ENCODE data around the gene KBTBD7.
A peak's percentile ranks its signal among the peaks of the same experiment; 100 is the strongest.

KBTBD7 gene

GRCh38 chr13:41193919-41194824 is at the start of gene KBTBD7:
Gene KBTBD7 (minus strand): TSS chr13:41194569. CDS start chr13:41194257, 312 bp downstream.
- DNase-seq = peak; percentile 86

- no peak for DNase-seq
Observed at GRCh38 chr13:41241626-41242025, 47.3 kb upstream of the KBTBD7 start.

- DNase-seq = no peak
Observed at GRCh38 chr13:41236369-41236768, 42.0 kb upstream of the KBTBD7 start.

- no peak for DNase-seq
Observed at GRCh38 chr13:41232578-41233480, 38.5 kb upstream of the KBTBD7 start.

GRCh38 chr13:41231786-41232185 is 37.4 kb upstream of the KBTBD7 start:
- DNase-seq = no peak

GRCh38 chr13:41231025-41231677 is 36.8 kb upstream of the KBTBD7 start:
- DNase-seq = no peak

GRCh38 chr13:41229356-41229755 is 35.0 kb upstream of the KBTBD7 start:
- no peak for DNase-seq

- no peak for DNase-seq
Observed at GRCh38 chr13:41224113-41225110, 30.0 kb upstream of the KBTBD7 start.

- no peak for DNase-seq
Observed at GRCh38 chr13:41222259-41222852, 28.0 kb upstream of the KBTBD7 start.

- no peak for DNase-seq
Observed at GRCh38 chr13:41220401-41220800, 26.0 kb upstream of the KBTBD7 start.

- DNase-seq = no peak
Observed at GRCh38 chr13:41216160-41216559, 21.8 kb upstream of the KBTBD7 start.

- no peak for DNase-seq
Observed at GRCh38 chr13:41213919-41214318, 19.6 kb upstream of the KBTBD7 start.

- no peak for DNase-seq
Observed at GRCh38 chr13:41213316-41213715, 18.9 kb upstream of the KBTBD7 start.

GRCh38 chr13:41212881-41213280 is 18.5 kb upstream of the KBTBD7 start:
- no peak for DNase-seq

- no peak for DNase-seq
Observed at GRCh38 chr13:41211062-41211461, 16.7 kb upstream of the KBTBD7 start.

- no peak for DNase-seq
Observed at GRCh38 chr13:41206467-41206866, 12.1 kb upstream of the KBTBD7 start.

- DNase-seq = no peak
Observed at GRCh38 chr13:41203810-41204209, 9.4 kb upstream of the KBTBD7 start.

- DNase-seq = no peak
Observed at GRCh38 chr13:41200126-41200525, 5.8 kb upstream of the KBTBD7 start.

GRCh38 chr13:41199526-41199925 is 5.2 kb upstream of the KBTBD7 start:
- no peak for DNase-seq

GRCh38 chr13:41199079-41199478 is 4.7 kb upstream of the KBTBD7 start:
- no peak for DNase-seq

- no peak for DNase-seq
Observed at GRCh38 chr13:41196620-41197019, 2.3 kb upstream of the KBTBD7 start.

Data from activated CD4-positive, alpha-beta T cell treated with anti-CD3 and anti-CD28 coated beads for 1 hour (primary cell).